GM12873 (cell line): ENCODE measurements around the gene THOC2.

Experiments used
- CTCF ChIP-seq: IDR thresholded peaks from 2 replicates; pipeline ENCODE4 v1.5.1; 2012; ENCODE audit warnings: low read depth, mild to moderate bottlenecking, moderate library complexity, low read length, control low read depth; ENCODE audit not compliant: insufficient read depth; ENCODE audit errors: missing control alignments

The THOC2 gene

GRCh38 chrX:123728554-123728953, 4.3 kb downstream of the THOC2 start:
- TF ChIP-seq CTCF = no peak

GRCh38 chrX:123728016-123728415, 4.8 kb downstream of the THOC2 start:
- no peak for TF ChIP-seq CTCF

- TF ChIP-seq CTCF = no peak
Measured at GRCh38 chrX:123720486-123720885, 12.4 kb downstream of the THOC2 start.

- no peak for TF ChIP-seq CTCF
Measured at GRCh38 chrX:123713841-123714240, 19.0 kb downstream of the THOC2 start.

- no peak for TF ChIP-seq CTCF
Measured at GRCh38 chrX:123713434-123713833, 19.4 kb downstream of the THOC2 start.

GRCh38 chrX:123704781-123705180, 28.1 kb downstream of the THOC2 start:
- TF ChIP-seq CTCF = no peak

- TF ChIP-seq CTCF = no peak
Measured at GRCh38 chrX:123698979-123699520, 33.8 kb downstream of the THOC2 start.
